ENCODE results near the gene ZC3H8. TPM values are rescaled to one million over a fixed set of nuclear protein-coding genes. Genes with fewer than 3 reads are reported as not detected.
"Not testable (repeated sequence)": the region's sequence is repeated elsewhere in the genome, so short reads cannot be mapped to it uniquely, and the experiment has no call there.

ZC3H8 gene
- total RNA-seq, 1 donor from 2014 or later: 5.0 TPM

GRCh38 chr2:112220831-112221230 lies 34.0 kb downstream of the ZC3H8 start:
- no peaks in the 10 kb centered on the region for H3K4me1 ChIP-seq
- TF ChIP-seq CTCF (IDR thresholded peaks at IDR 0.05): no peak
- H3K9me3 ChIP-seq: no peaks in the 10 kb centered on the region
- ATAC-seq (no peak), DNase-seq (no peak)
- no peak overlapping the region for H3K27ac ChIP-seq
- H3K4me3 ChIP-seq: no peak overlapping the region
- intact Hi-C loops (cut with DNase I): no loop called here
- no peaks in the 10 kb centered on the region for H3K27me3 ChIP-seq (ENCODE audit: low read depth)
- H3K36me3 ChIP-seq: peaks cover 3% of the 10 kb centered on the region

- H3K9me3 ChIP-seq: no peaks in the 10 kb centered on the region
- H3K4me3 ChIP-seq: no peak overlapping the region
- ATAC-seq (no peak), DNase-seq (no peak)
- peaks cover 9% of the 10 kb centered on the region for H3K36me3 ChIP-seq
- no peaks in the 10 kb centered on the region for H3K4me1 ChIP-seq
- no peaks in the 10 kb centered on the region for H3K27me3 ChIP-seq (ENCODE audit: low read depth)
- intact Hi-C loops (cut with DNase I): no loop called here
- no peak for TF ChIP-seq CTCF (IDR thresholded peaks at IDR 0.05)
- H3K27ac ChIP-seq: no peak overlapping the region
These were observed 34.7 kb downstream of the ZC3H8 start for GRCh38 chr2:112220186-112220585.

GRCh38 chr2:112217854-112218253 lies 37.0 kb downstream of the ZC3H8 start:
- Histone ChIP-seq H3K27ac (no peak overlapping the region), H3K36me3 (peaks cover 19% of the 10 kb centered on the region), H3K4me3 (no peak overlapping the region), H3K9me3 (no peaks in the 10 kb centered on the region), H3K4me1 (no peaks in the 10 kb centered on the region), H3K27me3 (ENCODE audit: low read depth) (no peaks in the 10 kb centered on the region)
- DNase-seq: no peak
- ATAC-seq: no peak
- intact Hi-C loops (cut with DNase I): no loop called here
- TF ChIP-seq CTCF (IDR thresholded peaks at IDR 0.05): no peak

GRCh38 chr2:112216167-112216566 lies 38.7 kb downstream of the ZC3H8 start:
- TF ChIP-seq CTCF (IDR thresholded peaks at IDR 0.05): no peak
- no peaks in the 10 kb centered on the region for H3K9me3 ChIP-seq
- ATAC-seq (no peak), DNase-seq (no peak)
- H3K4me3 ChIP-seq: no peak overlapping the region
- no peak overlapping the region for H3K27ac ChIP-seq
- intact Hi-C loops (cut with DNase I): no loop called here
- no peaks in the 10 kb centered on the region for H3K27me3 ChIP-seq (ENCODE audit: low read depth)
- H3K4me1 ChIP-seq: no peaks in the 10 kb centered on the region
- H3K36me3 ChIP-seq: peaks cover 21% of the 10 kb centered on the region

GRCh38 chr2:112207905-112208304 lies 46.9 kb downstream of the ZC3H8 start:
- H3K4me3 ChIP-seq; H3K4me1 ChIP-seq; intact Hi-C loops (cut with DNase I); H3K27ac ChIP-seq; ATAC-seq; DNase-seq; H3K36me3 ChIP-seq; H3K27me3 ChIP-seq (ENCODE audit: low read depth): not testable (repeated sequence)
- H3K9me3 ChIP-seq: peaks cover 17% of the 10 kb centered on the region

- DNase-seq: no peak
- no peak for TF ChIP-seq CTCF (IDR thresholded peaks at IDR 0.05)
- no peak overlapping the region for H3K27ac ChIP-seq
- no peaks in the 10 kb centered on the region for H3K36me3 ChIP-seq
- H3K4me3 ChIP-seq: no peak overlapping the region
- H3K9me3 ChIP-seq: peaks cover 18% of the 10 kb centered on the region
- no peaks in the 10 kb centered on the region for H3K27me3 ChIP-seq (ENCODE audit: low read depth)
- intact Hi-C loops (cut with DNase I): no loop called here
- ATAC-seq: no peak
- H3K4me1 ChIP-seq: no peaks in the 10 kb centered on the region
These were observed 50.4 kb downstream of the ZC3H8 start for GRCh38 chr2:112204411-112204810.

All from lower lobe of right lung (tissue), 2 donors.